HG03520 (cell line): Measurements from ENCODE around the gene INSYN2B.
"Not testable (repeated sequence)": the region's sequence is repeated elsewhere in the genome, so short reads cannot be mapped to it uniquely, and the experiment has no call there.

ENCODE experiments used
- ATAC-seq: cut with Tn5 transposase; IDR thresholded peaks from one replicate; pipeline ENCODE4 v1.9.1; 2021; ENCODE audit warnings: mild to moderate bottlenecking, moderate library complexity; ENCODE audit not compliant: unreplicated experiment

The INSYN2B gene

GRCh38 chr5:169973056-169973455 is 7.2 kb downstream of the INSYN2B start:
- no peak for ATAC-seq

- no peak for ATAC-seq
Measured at GRCh38 chr5:169971780-169972179, 8.5 kb downstream of the INSYN2B start.

GRCh38 chr5:169970911-169971765 is 9.2 kb downstream of the INSYN2B start:
- ATAC-seq = no peak

GRCh38 chr5:169970339-169970738 is 10.0 kb downstream of the INSYN2B start:
- no peak for ATAC-seq

GRCh38 chr5:169964246-169964645 is 16.0 kb downstream of the INSYN2B start:
- no peak for ATAC-seq

- no peak for ATAC-seq
Measured at GRCh38 chr5:169960659-169961058, 19.6 kb downstream of the INSYN2B start.

- no peak for ATAC-seq
Measured at GRCh38 chr5:169958278-169958677, 22.0 kb downstream of the INSYN2B start.

- ATAC-seq = no peak
Measured at GRCh38 chr5:169956756-169957155, 23.5 kb downstream of the INSYN2B start.

GRCh38 chr5:169956126-169956525 is 24.2 kb downstream of the INSYN2B start:
- ATAC-seq = no peak

GRCh38 chr5:169954786-169955185 is 25.5 kb downstream of the INSYN2B start:
- ATAC-seq = no peak

GRCh38 chr5:169953196-169953595 is 27.1 kb downstream of the INSYN2B start:
- not testable (repeated sequence) for ATAC-seq

GRCh38 chr5:169950333-169950732 is 30.0 kb downstream of the INSYN2B start:
- no peak for ATAC-seq

GRCh38 chr5:169946743-169947295 is 33.5 kb downstream of the INSYN2B start:
- no peak for ATAC-seq

GRCh38 chr5:169945831-169946261 is 34.4 kb downstream of the INSYN2B start:
- no peak for ATAC-seq

- no peak for ATAC-seq
Measured at GRCh38 chr5:169944922-169945680, 35.2 kb downstream of the INSYN2B start.

GRCh38 chr5:169944115-169944514 is 36.2 kb downstream of the INSYN2B start:
- ATAC-seq = no peak

- no peak for ATAC-seq
Measured at GRCh38 chr5:169943026-169943425, 37.3 kb downstream of the INSYN2B start.

- ATAC-seq = no peak
Measured at GRCh38 chr5:169942181-169942580, 38.1 kb downstream of the INSYN2B start.

GRCh38 chr5:169941542-169941941 is 38.8 kb downstream of the INSYN2B start:
- no peak for ATAC-seq

GRCh38 chr5:169939731-169940130 is 40.6 kb downstream of the INSYN2B start:
- ATAC-seq = no peak

- no peak for ATAC-seq
Measured at GRCh38 chr5:169938439-169938838, 41.9 kb downstream of the INSYN2B start.

- no peak for ATAC-seq
Measured at GRCh38 chr5:169935762-169936161, 44.5 kb downstream of the INSYN2B start.
